ENCODE results near the gene TMEM187. TPM values are rescaled to one million over a fixed set of nuclear protein-coding genes. Genes with fewer than 3 reads are reported as not detected.
A peak's percentile ranks its signal among the peaks of the same experiment; 100 is the strongest.

Gene TMEM187
- total and polyA plus RNA-seq, 7 donors, result 3.5 to 9.3 (median 3.8) TPM

- no peaks in the 10 kb centered on the region for H3K9me3 ChIP-seq
- no peak overlapping the region for H3K27ac ChIP-seq
- intact Hi-C loops (cut with DNase I), result loop anchor here (5.0 kb wide), 1 partner anchor 149 kb away; the partner anchor contains the start of gene SRPK3
- no peak overlapping the region for H3K4me3 ChIP-seq
- DNase-seq, result no peak
- peaks cover 0 to 26% (median 6%) of the 10 kb centered on the region in 4 donors for H3K36me3 ChIP-seq
- peaks cover 0 to 42% (median 29%) of the 10 kb centered on the region in 4 donors for H3K4me1 ChIP-seq
- TF ChIP-seq POLR2A (IDR thresholded peaks at IDR 0.05), result no peak
- TF ChIP-seq EP300 (IDR thresholded peaks at IDR 0.05), result no peak
- TF ChIP-seq POLR2AphosphoS5 (IDR thresholded peaks at IDR 0.05), result no peak
- TF ChIP-seq CTCF (IDR thresholded peaks at IDR 0.05), result no peak
- 94 to 97% methylated on average over 8 of the region's 8 CpGs for WGBS, 2 donors
- H3K27me3 ChIP-seq, result no peaks in the 10 kb centered on the region
Measured at GRCh38 chrX:153931151-153931550, 41.4 kb upstream of the TMEM187 start.

- Histone ChIP-seq H3K27me3 (no peaks in the 10 kb centered on the region), H3K9me3 (no peaks in the 10 kb centered on the region), H3K27ac (no peak overlapping the region), H3K4me3 (no peak overlapping the region), H3K36me3 (peaks cover 0 to 26% (median 6%) of the 10 kb centered on the region in 4 donors), H3K4me1 (peaks cover 0 to 36% (median 23%) of the 10 kb centered on the region in 4 donors)
- intact Hi-C loops (cut with DNase I), result loop anchor here (5.0 kb wide), 1 partner anchor 149 kb away; the partner anchor contains the start of gene SRPK3
- no peak for DNase-seq
- 94 to 97% methylated on average over 13 of the region's 13 CpGs for WGBS, 2 donors
- TF ChIP-seq POLR2A (IDR thresholded peaks at IDR 0.05) (no peak), EP300 (IDR thresholded peaks at IDR 0.05) (no peak), POLR2AphosphoS5 (IDR thresholded peaks at IDR 0.05) (no peak)
Measured at GRCh38 chrX:153931748-153932147, 40.8 kb upstream of the TMEM187 start.

GRCh38 chrX:153932220-153932915, 40.2 kb upstream of the TMEM187 start:
- Histone ChIP-seq H3K4me3 (no peak overlapping the region), H3K9me3 (no peaks in the 10 kb centered on the region), H3K36me3 (peaks cover 0 to 26% (median 6%) of the 10 kb centered on the region in 4 donors), H3K27ac (no peak overlapping the region), H3K4me1 (peaks cover 0 to 30% (median 18%) of the 10 kb centered on the region in 4 donors), H3K27me3 (no peaks in the 10 kb centered on the region)
- intact Hi-C loops (cut with DNase I), result loop anchor here (5.0 kb wide), 1 partner anchor 150 kb away; the partner anchor contains the start of gene SRPK3
- TF ChIP-seq EP300 (IDR thresholded peaks at IDR 0.05), result no peak
- no peak for TF ChIP-seq POLR2AphosphoS5 (IDR thresholded peaks at IDR 0.05)
- no peak for TF ChIP-seq POLR2A (IDR thresholded peaks at IDR 0.05)
- no peak for TF ChIP-seq CTCF (IDR thresholded peaks at IDR 0.05)
- no peak for DNase-seq
- 94 to 95% methylated on average over 13 of the region's 13 CpGs for WGBS, 2 donors

- Histone ChIP-seq H3K36me3 (peaks cover 0 to 26% (median 6%) of the 10 kb centered on the region in 4 donors), H3K27me3 (no peaks in the 10 kb centered on the region), H3K27ac (peak overlapping the region in 3 of 4 donors; percentile 68 to 80 (median 79)), H3K4me3 (peak overlapping the region in 3 of 4 donors; percentile 67 to 81 (median 69)), H3K4me1 (peaks cover 0 to 21% (median 16%) of the 10 kb centered on the region in 4 donors), H3K9me3 (no peaks in the 10 kb centered on the region)
- WGBS, 2 donors, result 26 to 45% methylated on average over 7 of the region's 7 CpGs
- intact Hi-C loops (cut with DNase I), result loop anchor here (5.0 kb wide), 1 partner anchor 151 kb away; the partner anchor contains the start of gene SRPK3
- no peak for TF ChIP-seq POLR2A (IDR thresholded peaks at IDR 0.05)
- no peak for TF ChIP-seq POLR2AphosphoS5 (IDR thresholded peaks at IDR 0.05)
- no peak for TF ChIP-seq CTCF (IDR thresholded peaks at IDR 0.05)
- TF ChIP-seq EP300 (IDR thresholded peaks at IDR 0.05), result no peak
- no peak for DNase-seq
Measured at GRCh38 chrX:153933748-153934147, 38.8 kb upstream of the TMEM187 start.

GRCh38 chrX:153934148-153934761, 38.3 kb upstream of the TMEM187 start:
- TF ChIP-seq POLR2AphosphoS5 (IDR thresholded peaks at IDR 0.05) (no peak), CTCF (IDR thresholded peaks at IDR 0.05) (no peak), EP300 (IDR thresholded peaks at IDR 0.05) (no peak), POLR2A (IDR thresholded peaks at IDR 0.05) (no peak)
- H3K4me1 ChIP-seq, result peaks cover 0 to 16% (median 11%) of the 10 kb centered on the region in 4 donors
- intact Hi-C loops (cut with DNase I), result loop anchor here (5.0 kb wide), 1 partner anchor 152 kb away; the partner anchor contains the start of gene SRPK3
- H3K27ac ChIP-seq, result peak overlapping the region; percentile 59 to 80 (median 74)
- DNase-seq, result no peak
- H3K9me3 ChIP-seq, result no peaks in the 10 kb centered on the region
- 2 to 7% methylated on average over 33 of the region's 33 CpGs for WGBS, 2 donors
- H3K4me3 ChIP-seq, result peak overlapping the region; percentile 50 to 81 (median 68)
- peaks cover 0 to 26% (median 6%) of the 10 kb centered on the region in 4 donors for H3K36me3 ChIP-seq
- H3K27me3 ChIP-seq, result no peaks in the 10 kb centered on the region

All from sigmoid colon (tissue), 7 donors.